ENCODE results near the gene FXYD4. TPM values are rescaled to one million over a fixed set of nuclear protein-coding genes. Genes with fewer than 3 reads are reported as not detected.
"Not testable (repeated sequence)": the region's sequence is repeated elsewhere in the genome, so short reads cannot be mapped to it uniquely, and the experiment has no call there.

FXYD4 gene
- total RNA-seq, 1 donor from 2014 or later, result not detected

DNA sequence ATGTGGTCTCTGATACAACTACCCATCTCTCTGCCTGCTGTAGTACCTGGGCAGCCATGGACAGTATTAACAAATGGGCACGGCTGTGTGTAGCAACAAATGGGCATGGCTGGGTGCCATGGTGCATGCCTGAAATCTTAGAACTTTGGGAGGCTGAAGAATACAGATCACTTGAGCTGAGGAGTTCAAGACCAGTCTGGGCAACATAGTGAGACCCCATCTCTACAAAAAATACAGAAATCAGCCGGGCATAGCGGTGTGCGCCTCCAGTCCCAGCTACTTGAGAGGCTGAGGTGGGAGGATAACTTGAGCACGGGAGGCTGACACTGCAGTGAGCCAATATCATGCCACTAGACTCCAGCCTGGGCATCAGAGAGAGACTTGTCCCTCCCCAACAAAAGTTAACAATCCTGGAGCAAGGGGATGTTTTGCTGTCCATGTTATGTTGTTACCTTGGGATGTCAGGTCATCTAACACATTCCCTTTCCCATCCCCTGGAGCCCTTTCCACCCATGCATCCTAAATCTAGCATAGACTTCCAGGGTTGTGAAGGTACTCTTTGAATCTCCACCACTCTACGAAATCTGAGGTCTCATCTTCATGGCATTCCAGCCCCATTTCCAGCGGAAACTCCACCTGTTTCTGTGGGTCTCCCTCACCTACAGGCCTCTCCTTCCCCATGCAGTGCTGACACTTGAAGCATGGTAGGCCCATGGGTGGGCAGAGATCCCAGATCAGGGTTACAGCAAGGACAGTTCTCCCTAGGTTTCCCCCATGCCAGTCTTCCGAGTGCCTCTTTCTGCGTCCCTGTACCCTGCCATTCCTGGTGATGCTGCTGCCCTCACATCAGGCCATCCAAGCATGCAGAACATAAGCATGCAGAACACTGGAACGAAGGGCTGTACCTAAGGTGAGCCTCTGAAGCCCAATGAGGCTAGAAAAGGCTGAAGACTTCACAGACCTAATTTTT lies 13.1 kb downstream of the FXYD4 start:
- Mint-ChIP-seq H3K27ac (peak overlapping the region; percentile 25), H3K4me3 (ENCODE audit: low read depth) (no peak overlapping the region), H3K27me3 (ENCODE audit: low read depth) (no peaks in the 10 kb centered on the region), H3K36me3 (ENCODE audit: low read depth) (peaks cover 55% of the 10 kb centered on the region), H3K9me3 (no peaks in the 10 kb centered on the region), H3K4me1 (ENCODE audit: low read depth) (peaks cover 20% of the 10 kb centered on the region)
- DNase-seq (ENCODE audit: low spot score), result no peak
- intact Hi-C loops (cut with micrococcal nuclease), result no loop called here

DNA sequence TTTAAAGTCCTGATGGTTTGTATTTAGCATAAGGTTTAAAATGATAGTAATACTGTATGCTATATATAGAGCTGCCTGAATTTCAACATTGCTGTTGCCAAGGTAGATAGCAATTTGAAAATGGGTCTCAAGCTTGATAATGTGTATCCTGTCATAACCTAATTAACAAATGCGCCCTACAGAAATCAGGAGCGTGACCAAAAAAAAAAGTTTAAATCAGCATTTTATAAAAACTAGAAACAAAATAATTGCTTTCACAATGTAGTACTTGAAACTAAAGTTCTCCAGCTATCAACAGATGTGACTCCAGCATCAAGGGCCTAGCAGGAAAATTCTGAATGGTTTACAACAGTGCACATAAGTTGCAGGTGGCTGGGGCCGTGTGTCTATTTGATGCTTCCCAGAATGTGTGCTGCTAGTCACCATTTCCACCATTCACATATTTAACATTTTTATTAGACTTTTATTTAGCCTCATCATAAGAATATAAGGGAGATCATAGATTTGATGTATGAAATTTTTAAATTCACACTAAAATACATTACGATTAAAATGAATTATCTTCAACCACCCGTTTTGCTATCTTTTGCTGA lies 14.1 kb downstream of the FXYD4 start:
- Mint-ChIP-seq H3K27ac (peak overlapping the region; percentile 52), H3K36me3 (ENCODE audit: low read depth) (peaks cover 64% of the 10 kb centered on the region), H3K4me3 (ENCODE audit: low read depth) (no peak overlapping the region), H3K27me3 (ENCODE audit: low read depth) (no peaks in the 10 kb centered on the region), H3K4me1 (ENCODE audit: low read depth) (peaks cover 26% of the 10 kb centered on the region), H3K9me3 (no peaks in the 10 kb centered on the region)
- DNase-seq (ENCODE audit: low spot score), result no peak
- intact Hi-C loops (cut with micrococcal nuclease), result no loop called here

DNA sequence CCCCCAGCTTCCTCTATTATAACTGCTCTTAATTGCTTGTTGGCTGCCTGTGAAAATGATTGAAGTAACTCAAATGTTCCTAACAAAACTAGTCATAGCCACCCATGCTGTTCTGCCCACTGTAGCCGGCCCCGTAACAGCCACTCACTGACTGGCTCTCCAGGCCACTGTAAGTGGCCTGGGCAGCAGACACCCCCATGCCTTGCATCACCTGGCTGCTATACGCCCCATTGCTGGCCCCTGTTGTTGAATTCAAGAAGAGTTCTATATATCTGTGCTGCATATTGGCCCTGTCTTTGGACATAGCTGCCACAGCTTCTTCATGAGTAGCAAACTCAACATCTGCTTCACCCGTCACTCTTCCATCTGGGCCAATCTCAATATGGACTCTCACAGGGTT lies 15.1 kb downstream of the FXYD4 start:
- Mint-ChIP-seq H3K36me3 (ENCODE audit: low read depth) (peaks cover 73% of the 10 kb centered on the region), H3K9me3 (no peaks in the 10 kb centered on the region), H3K4me1 (ENCODE audit: low read depth) (peaks cover 31% of the 10 kb centered on the region), H3K4me3 (ENCODE audit: low read depth) (no peak overlapping the region), H3K27me3 (ENCODE audit: low read depth) (no peaks in the 10 kb centered on the region), H3K27ac (no peak overlapping the region)
- DNase-seq (ENCODE audit: low spot score), result no peak
- intact Hi-C loops (cut with micrococcal nuclease), result no loop called here

DNA sequence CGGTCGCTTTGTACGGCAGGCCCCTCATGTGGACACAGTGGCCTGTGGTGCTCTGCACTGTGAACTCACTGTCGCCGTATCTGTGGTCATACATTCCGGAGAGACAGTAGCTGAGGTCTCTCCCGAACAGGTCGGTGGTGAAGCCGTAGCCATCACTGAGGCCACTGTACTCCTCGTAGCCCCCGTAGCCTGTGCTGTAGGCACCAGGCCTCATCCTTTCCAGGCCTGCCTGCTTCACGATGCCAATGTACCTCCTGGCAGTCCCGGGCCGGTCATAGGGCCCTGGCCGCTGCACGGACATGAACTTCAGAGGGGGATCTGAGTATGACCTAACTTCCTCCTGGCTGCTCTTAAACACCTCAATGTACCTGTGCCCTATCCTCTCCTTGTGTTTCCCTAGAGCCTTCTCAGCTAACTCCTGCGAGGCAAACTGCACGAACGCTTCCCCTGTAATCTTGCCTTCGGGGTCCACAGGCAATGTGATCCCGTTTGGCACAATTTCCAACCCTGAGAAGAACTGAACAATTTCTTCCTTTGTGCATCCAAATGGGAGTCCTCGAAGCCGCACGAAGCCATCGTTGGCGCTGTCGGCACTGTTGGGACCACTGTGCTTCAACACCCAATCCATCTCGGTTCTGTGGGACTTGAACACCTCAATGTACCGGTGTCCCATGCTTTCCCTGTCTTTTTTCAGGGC lies 15.7 kb downstream of the FXYD4 start:
- Mint-ChIP-seq H3K27me3 (ENCODE audit: low read depth) (no peaks in the 10 kb centered on the region), H3K9me3 (no peaks in the 10 kb centered on the region)

DNA sequence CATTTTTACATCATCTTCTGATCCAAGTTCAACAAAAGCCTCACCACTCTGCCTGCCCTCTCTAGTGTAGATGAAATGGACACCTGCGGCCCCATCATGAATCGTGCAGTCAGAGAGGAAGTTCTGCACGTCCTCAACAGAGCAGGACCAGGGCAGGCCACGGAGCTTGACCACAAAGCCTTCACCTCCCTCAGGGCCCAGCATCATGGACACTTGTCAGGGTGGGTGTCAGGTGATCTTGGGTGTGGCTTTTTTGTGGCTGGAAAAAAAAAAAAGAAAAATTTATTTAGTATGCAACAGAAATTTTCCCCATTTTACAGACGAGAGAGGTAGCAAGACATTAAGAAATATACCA lies 16.2 kb downstream of the FXYD4 start:
- intact Hi-C loops (cut with micrococcal nuclease), result no loop called here
- H3K4me3 Mint-ChIP-seq (ENCODE audit: low read depth), result no peak overlapping the region
- H3K27me3 Mint-ChIP-seq (ENCODE audit: low read depth), result no peaks in the 10 kb centered on the region
- peak overlapping the region; percentile 25 for H3K27ac Mint-ChIP-seq
- H3K36me3 Mint-ChIP-seq (ENCODE audit: low read depth), result peaks cover 83% of the 10 kb centered on the region
- H3K4me1 Mint-ChIP-seq (ENCODE audit: low read depth), result peaks cover 37% of the 10 kb centered on the region
- no peak for DNase-seq (ENCODE audit: low spot score)
- no peaks in the 10 kb centered on the region for H3K9me3 Mint-ChIP-seq

More for the DNA sequence above, 15.7 kb downstream of the FXYD4 start:
- no peak overlapping the region for H3K4me3 Mint-ChIP-seq (ENCODE audit: low read depth)
- peaks cover 78% of the 10 kb centered on the region for H3K36me3 Mint-ChIP-seq (ENCODE audit: low read depth)
- no peak overlapping the region for H3K27ac Mint-ChIP-seq
- peaks cover 33% of the 10 kb centered on the region for H3K4me1 Mint-ChIP-seq (ENCODE audit: low read depth)
- intact Hi-C loops (cut with micrococcal nuclease), result no loop called here
- DNase-seq (ENCODE audit: low spot score), result no peak

DNA sequence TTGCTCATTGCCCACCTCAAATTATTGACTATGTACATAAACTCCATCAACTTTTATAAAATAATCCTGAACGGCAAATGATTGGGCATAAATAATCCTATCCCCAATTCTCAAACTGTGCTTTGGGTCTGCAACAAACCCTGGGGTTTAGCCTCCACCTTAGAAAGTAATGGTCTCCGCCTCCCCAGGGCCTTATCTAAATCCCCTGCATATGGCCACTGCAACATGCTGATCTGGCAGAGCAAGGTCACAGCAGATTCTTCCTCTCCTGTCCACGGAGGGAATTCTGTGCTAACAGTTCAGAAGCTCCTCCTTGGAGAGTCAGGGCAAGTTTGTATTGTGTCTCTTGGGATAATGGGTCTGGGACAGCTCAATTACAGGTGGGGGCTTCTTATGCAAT lies 18.4 kb downstream of the FXYD4 start:
- H3K9me3 Mint-ChIP-seq, result no peaks in the 10 kb centered on the region
- intact Hi-C loops (cut with micrococcal nuclease), result no loop called here
- no peak for DNase-seq (ENCODE audit: low spot score)
- no peaks in the 10 kb centered on the region for H3K27me3 Mint-ChIP-seq (ENCODE audit: low read depth)
- peaks cover 94% of the 10 kb centered on the region for H3K36me3 Mint-ChIP-seq (ENCODE audit: low read depth)
- no peak overlapping the region for H3K4me3 Mint-ChIP-seq (ENCODE audit: low read depth)
- peaks cover 50% of the 10 kb centered on the region for H3K4me1 Mint-ChIP-seq (ENCODE audit: low read depth)
- H3K27ac Mint-ChIP-seq, result peak overlapping the region; percentile 12

DNA sequence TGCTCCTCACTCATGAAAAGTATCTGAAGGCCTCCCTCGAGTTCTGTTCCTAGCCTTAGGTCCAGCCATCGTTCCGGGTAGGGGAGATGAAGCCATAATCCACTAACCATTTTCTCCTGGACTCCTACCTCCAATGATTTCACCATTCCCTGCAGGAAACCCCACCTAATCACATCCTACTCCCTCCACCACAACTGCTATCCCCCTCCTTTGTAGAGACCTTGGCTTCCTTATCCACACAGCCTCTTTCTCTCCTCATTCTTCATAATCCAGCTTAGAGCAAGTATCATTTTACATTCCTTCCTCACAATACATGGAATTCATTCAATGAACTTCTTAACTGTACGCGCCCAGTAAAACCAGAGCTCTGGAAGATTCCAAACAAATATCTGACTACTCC lies 18.9 kb downstream of the FXYD4 start:
- H3K36me3 Mint-ChIP-seq (ENCODE audit: low read depth), result peaks cover 96% of the 10 kb centered on the region
- H3K27ac Mint-ChIP-seq, result peak overlapping the region; percentile 12
- intact Hi-C loops (cut with micrococcal nuclease), result no loop called here
- H3K27me3 Mint-ChIP-seq (ENCODE audit: low read depth), result no peaks in the 10 kb centered on the region
- no peak for DNase-seq (ENCODE audit: low spot score)
- H3K4me3 Mint-ChIP-seq (ENCODE audit: low read depth), result no peak overlapping the region
- no peaks in the 10 kb centered on the region for H3K9me3 Mint-ChIP-seq
- peaks cover 55% of the 10 kb centered on the region for H3K4me1 Mint-ChIP-seq (ENCODE audit: low read depth)

DNA sequence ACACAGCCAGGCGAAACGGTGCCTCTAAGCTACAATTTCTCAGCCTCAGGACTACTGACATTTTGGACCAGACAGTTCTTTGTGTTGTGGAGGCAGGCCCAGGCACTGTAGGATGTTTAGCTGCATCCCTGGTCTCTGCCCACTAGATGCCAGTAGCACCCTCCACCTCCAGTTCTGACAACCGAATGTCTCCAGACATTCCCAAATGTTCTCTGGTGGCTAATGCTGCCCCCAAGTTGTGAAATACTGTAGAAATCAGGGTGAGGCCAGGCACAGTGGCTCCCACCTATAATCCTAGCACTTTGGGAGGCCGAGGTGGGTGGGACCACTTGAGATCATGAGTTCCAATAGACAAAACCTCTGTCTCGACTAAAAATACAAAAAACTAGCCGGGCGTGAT lies 19.3 kb downstream of the FXYD4 start:
- H3K27ac Mint-ChIP-seq, result peak overlapping the region; percentile 10
- DNase-seq (ENCODE audit: low spot score), result no peak
- H3K9me3 Mint-ChIP-seq, result no peaks in the 10 kb centered on the region
- no peaks in the 10 kb centered on the region for H3K27me3 Mint-ChIP-seq (ENCODE audit: low read depth)
- no peak overlapping the region for H3K4me3 Mint-ChIP-seq (ENCODE audit: low read depth)
- intact Hi-C loops (cut with micrococcal nuclease), result no loop called here
- peaks cover 96% of the 10 kb centered on the region for H3K36me3 Mint-ChIP-seq (ENCODE audit: low read depth)
- peaks cover 55% of the 10 kb centered on the region for H3K4me1 Mint-ChIP-seq (ENCODE audit: low read depth)

DNA sequence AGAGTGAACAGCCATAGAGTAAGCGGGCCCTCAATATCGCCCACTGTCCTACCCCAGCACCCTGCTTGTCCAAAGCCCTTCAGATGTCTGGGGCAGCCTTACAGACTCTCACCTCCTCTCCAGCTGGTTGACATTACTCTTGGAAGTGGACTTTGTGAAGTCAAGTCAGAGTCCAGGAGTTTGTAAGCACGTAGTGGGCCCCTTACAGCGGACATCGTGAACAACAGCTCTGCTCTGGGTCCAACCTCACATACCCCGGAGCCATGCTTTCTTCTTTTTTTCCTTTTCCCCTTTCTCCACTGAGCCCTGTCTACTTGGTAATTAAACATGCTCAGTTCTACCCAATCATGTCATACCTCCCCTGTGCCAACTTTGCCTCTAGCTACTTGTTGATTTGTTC lies 20.1 kb downstream of the FXYD4 start:
- Mint-ChIP-seq H3K27me3 (ENCODE audit: low read depth) (no peaks in the 10 kb centered on the region), H3K4me3 (ENCODE audit: low read depth) (no peak overlapping the region), H3K9me3 (no peaks in the 10 kb centered on the region), H3K4me1 (ENCODE audit: low read depth) (peaks cover 54% of the 10 kb centered on the region), H3K36me3 (ENCODE audit: low read depth) (peaks cover 96% of the 10 kb centered on the region), H3K27ac (peak overlapping the region; percentile 11)
- intact Hi-C loops (cut with micrococcal nuclease), result no loop called here
- DNase-seq (ENCODE audit: low spot score), result no peak

DNA sequence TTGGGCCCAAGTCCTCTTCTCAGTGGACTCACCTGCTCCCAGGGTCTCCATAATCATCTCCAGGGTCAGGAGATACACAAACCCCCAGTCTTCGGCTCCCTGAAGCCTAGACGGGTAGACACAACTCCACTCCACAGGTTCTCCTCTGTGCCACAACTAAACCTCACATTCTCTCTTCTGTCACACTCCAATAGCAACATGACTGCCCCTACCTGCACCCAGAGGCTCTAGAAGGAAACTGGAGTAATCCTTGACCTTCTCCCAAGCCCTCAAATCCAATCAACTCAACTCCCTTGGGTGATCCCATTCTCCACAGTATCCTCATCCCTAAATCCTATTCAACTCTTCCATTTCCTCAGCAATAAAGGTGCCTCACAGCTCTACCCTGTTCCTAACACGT lies 21.3 kb downstream of the FXYD4 start:
- H3K4me1 Mint-ChIP-seq (ENCODE audit: low read depth), result peaks cover 50% of the 10 kb centered on the region
- H3K27me3 Mint-ChIP-seq (ENCODE audit: low read depth), result no peaks in the 10 kb centered on the region
- H3K9me3 Mint-ChIP-seq, result no peaks in the 10 kb centered on the region
- DNase-seq (ENCODE audit: low spot score), result no peak
- H3K36me3 Mint-ChIP-seq (ENCODE audit: low read depth), result peaks cover 91% of the 10 kb centered on the region
- H3K27ac Mint-ChIP-seq, result peak overlapping the region; percentile 29
- intact Hi-C loops (cut with micrococcal nuclease), result no loop called here
- H3K4me3 Mint-ChIP-seq (ENCODE audit: low read depth), result no peak overlapping the region

DNA sequence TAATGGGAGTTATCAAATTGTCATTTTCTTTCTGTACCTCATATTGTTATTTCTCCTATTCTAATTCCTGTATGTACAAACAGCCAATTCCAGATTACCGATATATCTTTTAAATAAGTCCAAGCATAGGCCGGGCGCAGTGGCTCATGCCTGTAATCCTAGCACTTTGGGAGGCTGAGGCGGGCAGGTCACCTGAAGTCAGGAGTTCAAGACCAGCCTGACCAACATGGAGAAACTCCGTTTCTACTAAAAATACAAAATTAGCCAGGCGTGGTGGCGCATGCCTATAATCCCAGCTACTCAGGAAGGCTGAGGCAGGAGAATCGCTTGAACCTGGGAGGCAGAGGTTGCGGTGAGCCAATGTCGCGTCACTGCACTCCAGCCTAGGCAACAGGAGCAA lies 21.8 kb downstream of the FXYD4 start:
- Mint-ChIP-seq H3K4me1 (ENCODE audit: low read depth) (peaks cover 51% of the 10 kb centered on the region), H3K27ac (peak overlapping the region; percentile 29), H3K36me3 (ENCODE audit: low read depth) (peaks cover 91% of the 10 kb centered on the region)
- H3K4me3 Mint-ChIP-seq (ENCODE audit: low read depth); DNase-seq (ENCODE audit: low spot score); intact Hi-C loops (cut with micrococcal nuclease); H3K27me3 Mint-ChIP-seq (ENCODE audit: low read depth); H3K9me3 Mint-ChIP-seq: not testable (repeated sequence)

DNA sequence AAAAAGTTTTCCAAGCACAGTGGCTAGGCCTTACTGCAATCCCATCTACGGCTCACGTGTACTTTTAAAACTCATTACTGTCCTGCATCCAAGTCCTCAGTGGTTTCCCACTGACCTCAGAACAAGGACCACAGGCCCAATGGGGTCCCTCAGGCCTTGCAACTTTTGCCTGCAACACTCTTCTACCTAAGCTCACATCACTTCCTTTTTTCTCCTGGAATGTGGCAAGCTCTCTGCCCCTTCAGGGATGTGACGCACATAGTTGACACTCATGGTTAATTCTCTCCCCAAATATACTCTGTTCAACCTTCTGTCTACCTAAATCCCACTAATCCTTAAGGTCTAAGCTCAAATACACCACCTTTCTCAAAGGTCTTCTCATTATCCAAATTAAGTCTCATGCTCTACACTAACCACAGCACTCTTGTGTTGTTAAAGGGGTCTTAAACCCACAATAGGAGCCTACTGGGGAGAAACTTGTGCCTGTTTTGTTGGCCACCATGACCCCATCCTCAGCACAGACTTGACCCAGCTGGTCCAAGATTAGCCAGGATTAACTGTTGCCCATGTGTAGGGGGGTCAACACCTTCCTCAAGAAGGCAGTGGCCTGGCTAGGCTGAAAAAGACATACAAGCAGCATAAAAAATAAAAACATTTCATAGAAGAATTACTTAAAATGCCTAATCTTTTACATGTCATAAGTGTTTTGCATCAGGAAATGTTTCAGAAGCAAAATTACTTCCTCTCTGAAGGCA lies 22.3 kb downstream of the FXYD4 start:
- peaks cover 50% of the 10 kb centered on the region for H3K4me1 Mint-ChIP-seq (ENCODE audit: low read depth)
- peaks cover 89% of the 10 kb centered on the region for H3K36me3 Mint-ChIP-seq (ENCODE audit: low read depth)
- peak overlapping the region; percentile 5 for H3K27ac Mint-ChIP-seq
- intact Hi-C loops (cut with micrococcal nuclease), result no loop called here
- H3K27me3 Mint-ChIP-seq (ENCODE audit: low read depth), result no peaks in the 10 kb centered on the region
- no peak for DNase-seq (ENCODE audit: low spot score)
- H3K9me3 Mint-ChIP-seq, result no peaks in the 10 kb centered on the region
- H3K4me3 Mint-ChIP-seq (ENCODE audit: low read depth), result no peak overlapping the region
